GM12872 (cell line): ENCODE data around the gene COL1A2.

Experiments
- CTCF ChIP-seq: IDR thresholded peaks from 3 replicates; pipeline ENCODE4 v1.5.1; 2011; ENCODE audit warnings: low read depth, mild to moderate bottlenecking, low read length, moderate library complexity; ENCODE audit not compliant: insufficient read depth

COL1A2 gene

GRCh38 chr7:94442639-94443038, 47.9 kb downstream of the COL1A2 start:
- TF ChIP-seq CTCF: no peak

- no peak for TF ChIP-seq CTCF
These were observed 50.1 kb downstream of the COL1A2 start for GRCh38 chr7:94444813-94445212.

- TF ChIP-seq CTCF: no peak
These were observed 51.0 kb downstream of the COL1A2 start for GRCh38 chr7:94445696-94446194.

- no peak for TF ChIP-seq CTCF
These were observed 51.6 kb downstream of the COL1A2 start for GRCh38 chr7:94446308-94446707.

- TF ChIP-seq CTCF: peak; percentile 44
These were observed 54.5 kb downstream of the COL1A2 start for GRCh38 chr7:94449151-94449725.

GRCh38 chr7:94450044-94450697, 55.5 kb downstream of the COL1A2 start:
- no peak for TF ChIP-seq CTCF

- TF ChIP-seq CTCF: no peak
These were observed 56.5 kb downstream of the COL1A2 start for GRCh38 chr7:94451187-94451586.
